Measurements from ENCODE around the gene NLGN1.

DNA sequence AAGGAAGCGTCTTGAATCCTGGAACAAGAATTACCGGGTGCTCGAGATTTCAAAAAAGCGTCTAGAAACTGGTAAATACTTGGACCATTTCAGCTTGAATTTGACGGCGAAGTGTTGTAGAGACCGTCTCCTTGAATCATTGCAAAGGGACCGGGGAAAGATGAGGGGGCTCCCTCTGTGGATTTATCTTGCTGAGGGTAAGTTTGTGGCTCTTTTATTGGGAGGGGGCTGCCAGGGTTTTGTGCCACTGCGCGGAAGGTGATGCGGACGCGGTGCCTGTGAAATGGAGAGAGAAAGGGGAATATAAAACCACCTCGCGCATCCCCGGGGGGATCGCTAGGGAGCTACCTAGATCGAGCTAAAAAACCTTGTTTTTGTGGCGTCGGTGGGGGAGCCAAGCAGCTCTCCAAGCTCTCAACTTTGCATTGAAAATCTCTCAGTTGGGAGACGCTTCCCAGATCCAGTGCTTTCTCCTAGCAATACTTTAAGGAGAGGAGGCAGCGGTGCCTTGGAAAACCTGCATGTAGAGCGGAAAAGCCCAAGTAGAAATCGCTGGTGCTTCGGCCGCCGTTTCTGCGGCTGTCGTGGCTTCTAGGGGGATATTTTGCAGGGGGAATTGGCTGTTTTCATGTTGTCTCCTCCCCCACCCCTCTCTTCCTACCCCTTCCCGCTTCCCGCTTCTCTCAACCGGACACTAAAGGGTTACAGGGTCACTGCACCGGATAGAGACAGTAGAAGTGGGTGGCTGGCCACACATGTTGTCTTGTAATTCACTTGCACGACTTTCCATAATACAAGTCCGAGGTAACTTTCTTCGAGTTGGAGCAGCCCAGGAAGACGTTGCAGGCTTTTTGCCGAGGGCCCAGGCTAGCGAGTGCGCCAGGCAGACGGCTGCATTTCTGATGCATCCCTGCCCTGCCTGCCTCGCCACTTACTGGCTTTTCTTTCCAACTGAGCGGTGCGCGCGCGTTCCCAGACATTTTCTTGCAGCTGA, 187.6 kb downstream of the NLGN1 start:
- TF ChIP-seq, protein P1, sequence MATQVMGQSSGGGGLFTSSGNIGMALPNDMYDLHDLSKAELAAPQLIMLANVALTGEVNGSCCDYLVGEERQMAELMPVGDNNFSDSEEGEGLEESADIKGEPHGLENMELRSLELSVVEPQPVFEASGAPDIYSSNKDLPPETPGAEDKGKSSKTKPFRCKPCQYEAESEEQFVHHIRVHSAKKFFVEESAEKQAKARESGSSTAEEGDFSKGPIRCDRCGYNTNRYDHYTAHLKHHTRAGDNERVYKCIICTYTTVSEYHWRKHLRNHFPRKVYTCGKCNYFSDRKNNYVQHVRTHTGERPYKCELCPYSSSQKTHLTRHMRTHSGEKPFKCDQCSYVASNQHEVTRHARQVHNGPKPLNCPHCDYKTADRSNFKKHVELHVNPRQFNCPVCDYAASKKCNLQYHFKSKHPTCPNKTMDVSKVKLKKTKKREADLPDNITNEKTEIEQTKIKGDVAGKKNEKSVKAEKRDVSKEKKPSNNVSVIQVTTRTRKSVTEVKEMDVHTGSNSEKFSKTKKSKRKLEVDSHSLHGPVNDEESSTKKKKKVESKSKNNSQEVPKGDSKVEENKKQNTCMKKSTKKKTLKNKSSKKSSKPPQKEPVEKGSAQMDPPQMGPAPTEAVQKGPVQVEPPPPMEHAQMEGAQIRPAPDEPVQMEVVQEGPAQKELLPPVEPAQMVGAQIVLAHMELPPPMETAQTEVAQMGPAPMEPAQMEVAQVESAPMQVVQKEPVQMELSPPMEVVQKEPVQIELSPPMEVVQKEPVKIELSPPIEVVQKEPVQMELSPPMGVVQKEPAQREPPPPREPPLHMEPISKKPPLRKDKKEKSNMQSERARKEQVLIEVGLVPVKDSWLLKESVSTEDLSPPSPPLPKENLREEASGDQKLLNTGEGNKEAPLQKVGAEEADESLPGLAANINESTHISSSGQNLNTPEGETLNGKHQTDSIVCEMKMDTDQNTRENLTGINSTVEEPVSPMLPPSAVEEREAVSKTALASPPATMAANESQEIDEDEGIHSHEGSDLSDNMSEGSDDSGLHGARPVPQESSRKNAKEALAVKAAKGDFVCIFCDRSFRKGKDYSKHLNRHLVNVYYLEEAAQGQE (IDR thresholded peaks at IDR 0.05; ENCODE audit: insufficient read depth in 1 of 2, low read depth in 2 of 2, low read length in 2 of 2) = no peak
- no peak for TF ChIP-seq TAF1 (IDR thresholded peaks at IDR 0.05; ENCODE audit: borderline replicate concordance, insufficient read depth, low read length)
- no peak for TF ChIP-seq SIN3A (IDR thresholded peaks at IDR 0.05; ENCODE audit: borderline replicate concordance, insufficient read depth, low read length)
- no peak for TF ChIP-seq POLR2AphosphoS5 (IDR thresholded peaks at IDR 0.05; ENCODE audit: low read depth, low read length)
- TF ChIP-seq FOXP2 (optimal IDR thresholded peaks at IDR 0.05; ENCODE audit: borderline replicate concordance, extremely low read depth, extremely low read length, insufficient read depth) = no peak
